Activated T-cell treated with anti-CD3 and anti-CD28 coated beads for 24 hours (primary cell): Measurements from ENCODE around the gene ADCY5.

Experiments
- DNase-seq: peaks from one replicate; pipeline ENCODE4 v3.0.0-alpha.2; 2020; ENCODE audit warnings: low read depth

ADCY5 gene

GRCh38 chr3:123342631-123343080 is 106.2 kb downstream of the ADCY5 start:
- DNase-seq = no peak

- no peak for DNase-seq
These were observed 106.8 kb downstream of the ADCY5 start for GRCh38 chr3:123341871-123342630.

- no peak for DNase-seq
These were observed 108.6 kb downstream of the ADCY5 start for GRCh38 chr3:123340336-123340735.

- no peak for DNase-seq
These were observed 109.6 kb downstream of the ADCY5 start for GRCh38 chr3:123339302-123339701.

GRCh38 chr3:123338620-123339061 is 110.2 kb downstream of the ADCY5 start:
- DNase-seq = no peak

GRCh38 chr3:123337948-123338619 is 110.8 kb downstream of the ADCY5 start:
- no peak for DNase-seq

GRCh38 chr3:123337226-123337625 is 111.7 kb downstream of the ADCY5 start:
- DNase-seq = no peak

- no peak for DNase-seq
These were observed 112.4 kb downstream of the ADCY5 start for GRCh38 chr3:123336441-123336851.

- DNase-seq = no peak
These were observed 112.9 kb downstream of the ADCY5 start for GRCh38 chr3:123336001-123336400.

GRCh38 chr3:123335007-123335670 is 113.8 kb downstream of the ADCY5 start:
- no peak for DNase-seq

GRCh38 chr3:123334056-123334455 is 114.8 kb downstream of the ADCY5 start:
- no peak for DNase-seq

- no peak for DNase-seq
These were observed 115.5 kb downstream of the ADCY5 start for GRCh38 chr3:123333401-123333800.

GRCh38 chr3:123332124-123332641 is 116.7 kb downstream of the ADCY5 start:
- DNase-seq = no peak

GRCh38 chr3:123331651-123332050 is 117.2 kb downstream of the ADCY5 start:
- DNase-seq = no peak

- DNase-seq = no peak
These were observed 117.9 kb downstream of the ADCY5 start for GRCh38 chr3:123331006-123331405.

- DNase-seq = no peak
These were observed 118.4 kb downstream of the ADCY5 start for GRCh38 chr3:123330441-123330991.

- no peak for DNase-seq
These were observed 119.1 kb downstream of the ADCY5 start for GRCh38 chr3:123329636-123330340.

GRCh38 chr3:123328851-123329635 is 119.8 kb downstream of the ADCY5 start:
- DNase-seq = peak; percentile 58

- DNase-seq = no peak
These were observed 120.7 kb downstream of the ADCY5 start for GRCh38 chr3:123327956-123328850.

- DNase-seq = no peak
These were observed 121.4 kb downstream of the ADCY5 start for GRCh38 chr3:123327480-123327879.
